GM12891 (cell line): Measurements from ENCODE around the gene DEPDC4.

Experiments used
- PAX5 ChIP-seq: IDR thresholded peaks from 2 replicates; pipeline ENCODE4 v1.6.1; 2011; ENCODE audit warnings: low read length, moderate library complexity, mild to moderate bottlenecking; ENCODE audit not compliant: insufficient read depth, severe bottlenecking
- POLR2A ChIP-seq: IDR thresholded peaks from 2 replicates; pipeline ENCODE4 v1.6.1; 2011; ENCODE audit warnings: low read depth, low read length, control low read depth
- POLR2AphosphoS5 ChIP-seq: IDR thresholded peaks from 2 replicates; pipeline ENCODE4 v1.6.1; 2011; ENCODE audit warnings: low read depth, low read length, control low read depth
- SPI1 ChIP-seq: IDR thresholded peaks from 2 replicates; pipeline ENCODE4 v1.6.1; 2011; ENCODE audit warnings: low read depth, low read length, control low read depth

DNA sequence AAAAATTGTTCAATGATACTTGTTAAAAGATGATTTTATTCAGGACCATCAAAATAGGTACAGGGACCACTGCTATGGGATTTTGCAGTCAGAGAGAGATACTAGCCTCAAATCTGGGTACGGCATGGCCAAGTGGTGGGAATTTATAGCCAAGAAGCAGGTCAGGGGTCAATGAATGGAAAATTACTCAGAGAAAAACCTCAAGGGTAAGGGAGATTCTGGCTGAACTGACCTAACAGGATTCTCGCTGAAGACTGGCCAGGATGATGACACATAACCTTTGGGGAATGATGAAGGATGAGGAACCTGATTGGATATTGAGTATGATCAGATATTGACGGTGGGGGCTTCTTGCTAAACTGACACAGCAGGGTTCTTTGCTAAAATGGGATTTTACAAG is 32.7 kb downstream of the DEPDC4 start:
- TF ChIP-seq POLR2AphosphoS5, result no peak
- no peak for TF ChIP-seq POLR2A
- no peak for TF ChIP-seq SPI1
- no peak for TF ChIP-seq PAX5
